ENCODE results near the gene HTR3D.

- TF ChIP-seq CTCF (conservative IDR thresholded peaks at IDR 0.05) (no peak), ZFX (IDR thresholded peaks at IDR 0.05) (no peak)
Measured at GRCh38 chr3:184073621-184074020, 42.1 kb downstream of the HTR3D start.
